Daoy (cell line): ENCODE data around the gene NDUFS2. TPM values are rescaled to one million over a fixed set of nuclear protein-coding genes. Genes with fewer than 3 reads are reported as not detected.

Source experiments
- DNase-seq: peaks from one replicate; pipeline ENCODE4 v3.0.0-alpha.2; 2015; ENCODE audit warnings: low read depth
- total RNA-seq: library from RNA; depleted of rRNA; stranded (reverse); fragments of >200 nt; shearing (Covaris generic); gene quantifications from 2 replicates; pipeline ENCODE4 v1.2.3, GENCODE V29; 2014

The NDUFS2 gene
- total RNA-seq, 1 experiment from 2014 or later: 157 TPM

- DNase-seq: no peak
Observed at GRCh38 chr1:161172349-161172748, 29.8 kb upstream of the NDUFS2 start.

- no peak for DNase-seq
Observed at GRCh38 chr1:161172776-161173376, 29.3 kb upstream of the NDUFS2 start.

- no peak for DNase-seq
Observed at GRCh38 chr1:161173711-161174110, 28.5 kb upstream of the NDUFS2 start.

GRCh38 chr1:161174911-161175310, 27.3 kb upstream of the NDUFS2 start:
- no peak for DNase-seq

GRCh38 chr1:161175771-161176453, 26.3 kb upstream of the NDUFS2 start:
- DNase-seq: no peak

- DNase-seq: no peak
Observed at GRCh38 chr1:161176468-161177111, 25.6 kb upstream of the NDUFS2 start.

GRCh38 chr1:161177112-161177935, 24.8 kb upstream of the NDUFS2 start, which contains the start of gene B4GALT3:
Gene B4GALT3, minus strand, starts transcription at chr1:161177507. Its CDS starts 1,447 bp downstream, at chr1:161176060.
- DNase-seq: peak; percentile 90

- no peak for DNase-seq
Observed at GRCh38 chr1:161177936-161178244, 24.3 kb upstream of the NDUFS2 start.

- DNase-seq: no peak
Observed at GRCh38 chr1:161179698-161180097, 22.5 kb upstream of the NDUFS2 start.

GRCh38 chr1:161180639-161181038, 21.5 kb upstream of the NDUFS2 start:
- DNase-seq: no peak

GRCh38 chr1:161182214-161182613, 20.0 kb upstream of the NDUFS2 start:
- DNase-seq: peak; percentile 70

GRCh38 chr1:161185282-161185682, 16.9 kb upstream of the NDUFS2 start:
- no peak for DNase-seq

- no peak for DNase-seq
Observed at GRCh38 chr1:161185732-161186311, 16.3 kb upstream of the NDUFS2 start.

GRCh38 chr1:161187311-161187710, 14.9 kb upstream of the NDUFS2 start:
- DNase-seq: no peak

GRCh38 chr1:161188381-161188780, 13.8 kb upstream of the NDUFS2 start:
- no peak for DNase-seq

GRCh38 chr1:161189036-161189435, 13.1 kb upstream of the NDUFS2 start:
- no peak for DNase-seq

GRCh38 chr1:161190962-161191521, 11.1 kb upstream of the NDUFS2 start:
- DNase-seq: no peak

GRCh38 chr1:161191971-161192370, 10.2 kb upstream of the NDUFS2 start:
- DNase-seq: no peak

GRCh38 chr1:161192476-161193465, 9.4 kb upstream of the NDUFS2 start:
- peak; percentile 71 for DNase-seq

GRCh38 chr1:161193561-161194235, 8.5 kb upstream of the NDUFS2 start:
- DNase-seq: no peak
